ENCODE data around the gene TRIM29.
A peak's percentile ranks its signal among the peaks of the same experiment; 100 is the strongest.

TRIM29 gene

DNA sequence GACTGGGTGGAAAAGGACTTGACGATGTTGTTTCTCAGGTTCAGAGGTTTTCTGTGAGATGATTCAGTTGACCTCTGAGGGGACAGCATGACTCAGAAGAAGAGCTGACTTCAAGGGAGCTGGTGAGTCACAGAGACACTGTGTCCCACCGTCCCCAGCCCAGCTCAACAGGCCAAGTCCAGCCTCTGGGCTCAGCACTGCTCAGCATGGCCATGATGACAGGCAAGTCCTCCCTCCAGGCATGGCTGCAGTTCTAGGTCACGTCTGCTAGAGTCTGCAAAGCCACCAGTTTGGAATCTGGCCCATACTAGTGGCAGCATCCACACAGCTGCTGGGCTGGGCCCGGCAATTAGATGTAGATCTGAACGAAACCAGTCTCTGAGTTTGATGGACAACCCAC lies 12.9 kb downstream of the TRIM29 start:
- no peak for FAIRE-seq
- peak; percentile 34 for DNase-seq (ENCODE audit: insufficient read length, low spot score)

DNA sequence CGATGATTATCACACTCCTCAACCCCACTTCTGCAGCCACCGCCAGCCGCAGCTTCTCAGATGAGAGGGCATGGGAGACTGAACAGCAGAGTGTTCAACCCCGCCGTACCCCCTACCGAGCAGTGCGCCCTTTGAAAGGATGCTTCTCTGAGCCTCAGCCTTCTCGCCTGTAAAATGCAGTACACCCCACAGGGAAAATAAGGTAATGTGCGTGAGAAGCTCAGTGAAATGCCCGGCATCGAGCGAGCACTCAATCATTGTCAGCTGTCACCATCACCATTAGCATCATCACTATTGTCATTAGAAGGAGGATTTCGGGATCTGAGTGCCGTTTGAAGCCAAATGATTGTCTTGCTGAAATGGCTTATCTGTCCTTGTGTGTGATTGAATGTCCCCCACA lies 13.6 kb downstream of the TRIM29 start:
- no peak for FAIRE-seq
- DNase-seq (ENCODE audit: insufficient read length, low spot score), result no peak

DNA sequence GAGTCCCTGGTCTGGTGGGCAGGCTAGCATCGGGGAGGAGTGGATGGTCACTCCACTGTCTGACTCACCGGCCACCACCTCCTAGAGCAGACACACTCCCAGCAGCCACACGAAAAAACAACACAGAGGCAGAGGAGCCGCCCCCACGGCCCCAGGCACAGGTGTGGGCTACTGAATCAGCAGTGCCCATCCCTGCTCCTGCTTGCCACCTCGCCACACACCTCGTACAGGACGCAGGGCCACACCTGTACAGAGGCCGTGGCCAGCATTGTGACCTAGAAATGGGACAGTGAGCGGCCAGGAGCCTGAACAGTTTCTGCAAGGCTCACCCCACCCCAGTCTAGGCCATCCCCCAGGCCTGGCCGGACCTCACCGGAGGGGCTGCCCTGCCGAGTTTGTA lies 14.0 kb downstream of the TRIM29 start:
- DNase-seq (ENCODE audit: insufficient read length, low spot score) (no peak), FAIRE-seq (no peak)

DNA sequence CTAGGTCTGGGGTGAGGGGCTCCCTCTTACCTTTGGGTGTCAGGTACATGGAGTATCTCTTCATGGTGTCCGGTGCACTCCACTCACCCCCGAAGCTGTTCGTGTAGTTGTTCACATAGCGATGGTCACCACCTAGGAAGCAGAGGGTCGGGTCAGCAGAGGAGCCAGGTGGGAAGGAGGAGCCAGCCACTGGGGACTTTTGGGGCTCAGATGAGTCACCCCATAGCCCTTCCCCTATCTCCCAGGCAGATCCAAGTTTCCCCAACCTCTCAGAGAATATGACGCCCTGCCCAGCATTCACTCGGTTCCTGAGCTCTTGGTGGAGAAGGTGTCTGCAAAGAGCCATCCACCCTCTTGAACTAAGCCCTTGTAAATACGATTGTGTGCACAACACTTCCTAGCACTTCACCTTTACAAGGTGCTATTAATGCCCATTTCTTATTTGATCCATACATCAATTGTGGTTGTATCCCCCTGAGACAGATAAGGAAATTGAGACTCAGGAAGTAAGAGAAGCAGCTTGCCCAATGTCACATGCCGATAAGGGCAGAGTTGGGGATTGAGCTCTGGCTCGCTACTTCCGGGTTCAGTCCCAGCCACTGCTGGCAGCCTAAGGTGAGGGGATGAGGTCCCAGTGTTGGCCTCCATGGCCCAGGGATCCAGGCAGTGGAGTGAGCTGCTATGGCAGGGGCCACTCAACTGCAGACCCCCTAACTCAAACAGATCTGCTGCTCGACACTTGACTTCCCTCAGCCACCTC lies 14.8 kb downstream of the TRIM29 start:
- FAIRE-seq (peak; percentile 26), DNase-seq (ENCODE audit: insufficient read length, low spot score) (no peak)

DNA sequence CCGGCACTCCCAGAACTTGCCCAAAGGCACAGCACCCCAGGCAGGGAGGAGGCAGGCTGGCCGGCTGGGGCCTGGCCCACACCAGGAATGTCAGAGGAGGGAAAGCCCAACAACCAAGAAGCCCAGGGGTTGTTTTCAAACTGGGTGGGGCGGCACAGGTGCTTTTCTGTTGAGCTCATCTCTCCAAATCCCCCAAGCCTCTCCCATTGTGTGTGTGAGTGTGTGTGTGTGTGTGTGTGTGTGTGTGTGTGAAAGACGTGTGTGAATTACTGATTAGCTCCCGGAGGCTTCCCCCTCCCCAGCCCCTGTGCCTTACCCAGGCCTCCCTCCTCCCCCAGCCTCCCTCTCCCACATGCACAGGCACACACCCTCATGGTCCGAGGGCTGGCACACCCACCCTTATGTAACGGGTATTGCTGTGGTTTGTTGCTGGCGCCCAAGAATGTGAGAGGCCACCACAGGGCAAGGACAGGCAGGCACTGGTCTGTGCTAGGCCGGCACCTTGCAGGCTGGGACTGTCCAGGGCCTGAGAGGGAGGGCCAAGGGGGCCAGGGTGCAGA lies 15.9 kb downstream of the TRIM29 start:
- DNase-seq (ENCODE audit: insufficient read length, low spot score) (no peak), FAIRE-seq (no peak)

DNA sequence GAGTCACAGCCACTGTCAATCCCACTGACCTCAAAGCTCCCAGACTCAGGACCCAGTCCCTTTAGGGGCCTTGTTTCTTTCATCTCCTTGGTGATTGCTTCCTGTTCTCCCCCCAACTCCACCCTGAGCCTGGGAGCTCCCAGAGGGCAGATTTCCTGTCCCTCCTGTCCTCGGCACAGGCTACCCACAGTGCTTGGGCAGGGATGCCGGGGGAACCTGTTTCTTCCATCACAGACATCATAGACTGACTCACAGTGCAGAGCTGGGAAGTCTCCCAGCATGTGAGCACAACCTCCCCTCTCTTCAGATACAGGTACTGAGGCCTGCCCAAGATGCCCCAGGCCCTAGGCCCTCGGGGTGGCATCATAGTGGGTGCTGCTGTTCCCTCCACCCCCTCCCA lies 16.6 kb downstream of the TRIM29 start:
- FAIRE-seq (no peak), DNase-seq (ENCODE audit: insufficient read length, low spot score) (no peak)

DNA sequence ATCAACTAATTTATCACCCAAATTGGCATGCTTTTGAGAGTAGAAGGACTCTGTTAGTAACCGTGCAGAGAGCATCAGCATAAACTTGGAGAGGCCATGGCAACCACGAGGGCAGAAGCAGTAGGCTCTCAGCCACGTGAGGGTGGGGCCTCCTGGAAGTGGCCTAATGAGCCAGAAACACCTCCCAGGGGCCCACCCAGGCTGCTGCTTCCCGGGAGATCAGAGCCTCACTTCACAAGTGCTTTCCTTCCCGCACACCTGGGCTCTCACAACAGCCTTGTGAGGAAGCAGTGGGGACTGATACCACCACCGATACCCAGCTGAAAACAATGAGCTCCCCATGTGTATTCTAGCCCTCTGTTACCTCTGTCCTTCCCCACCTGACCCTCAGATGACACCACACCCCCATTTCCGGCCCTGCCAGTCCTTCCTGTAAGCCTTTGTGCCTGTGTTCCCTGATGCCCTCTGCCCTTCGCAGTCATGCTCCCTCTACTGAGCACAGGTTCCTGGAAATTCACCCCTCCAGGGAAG lies 17.0 kb downstream of the TRIM29 start:
- FAIRE-seq (no peak), DNase-seq (ENCODE audit: insufficient read length, low spot score) (no peak)

DNA sequence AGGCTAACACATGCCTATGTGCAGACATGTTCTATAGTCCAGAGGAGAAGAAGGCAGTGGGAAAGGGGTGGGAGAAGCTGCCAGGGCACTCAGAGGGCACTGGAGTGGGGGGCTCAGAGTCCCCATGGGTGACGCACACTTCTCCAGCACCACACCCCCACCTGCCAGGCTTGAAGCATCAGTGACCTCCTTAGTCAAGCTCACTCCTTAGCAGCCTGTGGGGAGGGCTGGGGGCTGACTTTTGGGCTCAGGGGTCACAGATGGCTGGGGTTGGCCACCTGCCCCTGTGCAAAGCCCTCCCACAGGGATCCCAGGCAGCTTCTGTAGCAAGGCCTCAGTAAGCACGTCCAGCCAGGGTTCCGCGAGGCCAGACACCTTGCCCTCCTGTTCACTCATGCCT lies 18.8 kb downstream of the TRIM29 start:
- DNase-seq (ENCODE audit: insufficient read length, low spot score), result no peak
- no peak for FAIRE-seq

DNA sequence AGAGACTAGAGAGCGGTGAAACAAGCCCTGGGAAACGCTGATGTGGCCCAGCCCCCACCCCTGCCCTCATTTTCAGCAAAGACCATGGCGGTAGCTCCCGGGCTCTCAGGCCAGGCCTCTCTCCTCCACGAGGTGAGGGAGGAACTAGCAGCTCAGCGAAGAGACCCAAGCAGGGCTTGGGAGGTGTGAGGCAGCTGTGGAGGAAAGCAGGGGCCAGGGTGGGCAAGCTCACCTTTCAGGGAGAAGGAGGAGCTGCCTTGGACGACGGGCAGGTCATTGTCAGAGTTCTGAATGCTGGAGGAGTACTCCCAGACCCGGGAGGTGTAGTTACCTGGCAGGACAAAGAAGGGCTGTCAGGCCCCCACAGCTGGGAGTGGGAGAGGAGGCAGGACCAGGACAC lies 19.9 kb downstream of the TRIM29 start:
- FAIRE-seq (no peak), DNase-seq (ENCODE audit: insufficient read length, low spot score) (no peak)

DNA sequence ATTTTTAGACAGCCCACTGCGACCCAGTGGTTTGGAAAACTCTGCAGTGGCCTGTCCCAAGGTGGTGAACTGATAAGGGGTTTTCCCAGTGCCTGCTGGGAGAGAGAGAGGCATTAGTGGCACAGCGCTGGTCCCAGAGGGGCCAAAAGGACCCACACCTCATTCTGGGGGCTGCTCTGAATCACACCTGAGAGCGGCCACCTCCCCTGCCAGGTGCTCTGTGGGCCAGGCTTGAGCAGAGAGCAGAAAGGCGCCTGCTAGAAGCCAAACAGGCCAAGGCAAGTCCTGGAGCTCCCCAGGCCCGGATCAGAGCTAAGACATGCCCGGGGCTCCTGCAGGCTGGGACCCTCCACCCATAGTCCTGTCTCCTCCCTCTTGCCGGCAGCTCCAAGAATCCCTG lies 20.9 kb downstream of the TRIM29 start:
- no peak for FAIRE-seq
- no peak for DNase-seq (ENCODE audit: insufficient read length, low spot score)

DNA sequence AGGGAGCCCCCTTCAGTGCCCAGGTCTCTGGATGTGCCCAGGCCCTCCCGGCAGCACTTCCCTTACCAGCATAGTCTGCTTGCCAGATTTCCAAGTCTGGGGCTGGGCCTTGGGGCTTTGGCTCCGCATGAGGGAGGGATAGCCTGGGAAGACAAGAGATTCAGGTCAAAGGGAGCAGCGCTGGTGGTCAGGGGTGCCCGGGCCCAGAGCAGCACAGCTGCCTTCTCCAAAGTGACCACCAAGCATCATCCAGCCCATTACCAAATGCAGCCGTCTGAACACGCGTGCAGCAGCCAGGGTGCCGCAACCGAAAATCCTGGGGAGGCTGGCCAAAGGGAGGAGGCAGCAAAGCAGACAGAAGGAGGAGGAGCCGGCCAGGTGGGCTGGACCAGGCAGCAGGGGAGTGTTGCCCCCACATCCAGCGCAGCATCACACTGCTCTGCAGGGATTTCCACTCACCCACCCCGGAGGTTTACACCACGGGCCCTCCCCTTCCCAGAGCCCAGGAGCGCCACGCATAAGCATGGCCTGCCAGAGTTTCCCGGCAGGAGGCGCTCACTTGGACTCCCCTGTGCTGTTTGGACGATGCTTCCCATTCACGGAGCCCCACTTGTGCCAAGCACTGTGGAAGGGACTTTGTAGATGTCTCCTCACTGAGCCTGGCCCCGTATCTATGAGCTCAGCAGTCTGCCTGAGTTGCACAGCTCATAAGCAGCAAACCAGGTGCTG lies 22.5 kb downstream of the TRIM29 start:
- FAIRE-seq (no peak), DNase-seq (ENCODE audit: insufficient read length, low spot score) (no peak)

DNA sequence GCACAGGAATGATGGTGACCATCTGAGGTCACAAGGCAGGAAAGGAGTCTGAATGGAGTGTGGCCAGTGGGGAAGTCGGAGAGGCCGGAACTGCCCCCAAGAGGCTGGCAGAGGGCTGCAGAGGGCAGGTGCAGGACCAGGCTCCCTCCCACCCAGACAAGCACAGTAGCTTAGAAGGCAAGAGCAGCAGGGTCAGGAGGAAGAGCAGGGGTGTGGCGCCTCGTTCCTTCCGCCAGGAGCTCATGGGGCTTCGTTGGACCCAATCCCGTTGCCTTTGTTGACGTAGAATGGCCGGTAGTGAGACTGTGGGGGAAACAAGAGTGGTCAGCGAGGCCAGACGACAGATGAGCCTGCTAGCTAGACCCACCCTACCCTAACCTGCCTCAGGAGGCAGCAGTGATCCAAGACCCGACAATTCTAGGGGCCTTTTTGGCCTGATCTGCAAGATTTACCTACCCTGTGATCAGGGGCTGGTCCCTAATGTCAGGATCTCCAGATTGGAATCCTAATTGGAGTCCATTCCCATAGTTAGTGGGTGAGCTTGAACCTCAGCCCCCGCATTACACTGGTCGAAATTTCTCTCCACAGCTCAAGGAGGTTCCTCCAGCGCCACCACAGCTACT lies 25.6 kb downstream of the TRIM29 start:
- FAIRE-seq, result no peak
- DNase-seq (ENCODE audit: insufficient read length, low spot score), result no peak

DNA sequence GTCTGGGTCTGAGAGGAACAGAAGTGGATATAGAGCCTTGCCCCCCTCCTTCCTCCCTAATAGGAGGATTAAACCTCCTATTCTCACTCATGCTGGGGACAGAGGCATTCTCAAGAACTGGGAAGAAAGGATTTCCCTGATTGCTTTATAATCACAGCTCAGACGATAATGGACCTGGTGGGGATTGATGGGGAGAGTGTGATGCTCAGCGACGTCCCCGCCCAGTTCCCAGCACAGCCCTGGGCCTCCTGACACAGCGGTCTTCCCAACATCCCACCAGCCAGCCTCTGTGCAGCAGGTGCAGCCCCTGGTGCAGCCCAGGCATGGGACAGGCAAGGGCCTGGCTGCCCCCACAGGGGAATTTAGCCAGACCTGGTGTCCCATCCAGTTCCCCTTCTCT lies 28.4 kb downstream of the TRIM29 start:
- no peak for FAIRE-seq
- no peak for DNase-seq (ENCODE audit: insufficient read length, low spot score)

DNA sequence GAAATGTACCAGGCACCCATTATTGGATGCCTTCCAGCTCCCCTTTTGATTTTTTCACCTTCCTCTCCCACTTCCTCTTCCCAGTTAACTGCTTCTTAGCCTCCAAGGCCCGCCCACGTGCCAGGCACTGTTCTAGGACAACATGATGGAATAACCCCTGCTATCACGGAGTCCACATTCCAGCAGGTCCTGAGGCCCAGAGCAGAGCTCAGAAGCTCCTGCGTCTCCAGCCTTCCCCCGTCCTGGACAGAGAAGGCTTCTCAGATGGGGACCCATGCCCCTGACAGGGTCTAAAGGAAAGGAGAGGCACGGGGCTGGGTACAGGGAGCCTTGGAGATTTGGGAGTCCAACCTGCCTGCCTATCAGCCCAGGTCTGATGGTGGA lies 29.1 kb downstream of the TRIM29 start:
- no peak for DNase-seq (ENCODE audit: insufficient read length, low spot score)
- no peak for FAIRE-seq

DNA sequence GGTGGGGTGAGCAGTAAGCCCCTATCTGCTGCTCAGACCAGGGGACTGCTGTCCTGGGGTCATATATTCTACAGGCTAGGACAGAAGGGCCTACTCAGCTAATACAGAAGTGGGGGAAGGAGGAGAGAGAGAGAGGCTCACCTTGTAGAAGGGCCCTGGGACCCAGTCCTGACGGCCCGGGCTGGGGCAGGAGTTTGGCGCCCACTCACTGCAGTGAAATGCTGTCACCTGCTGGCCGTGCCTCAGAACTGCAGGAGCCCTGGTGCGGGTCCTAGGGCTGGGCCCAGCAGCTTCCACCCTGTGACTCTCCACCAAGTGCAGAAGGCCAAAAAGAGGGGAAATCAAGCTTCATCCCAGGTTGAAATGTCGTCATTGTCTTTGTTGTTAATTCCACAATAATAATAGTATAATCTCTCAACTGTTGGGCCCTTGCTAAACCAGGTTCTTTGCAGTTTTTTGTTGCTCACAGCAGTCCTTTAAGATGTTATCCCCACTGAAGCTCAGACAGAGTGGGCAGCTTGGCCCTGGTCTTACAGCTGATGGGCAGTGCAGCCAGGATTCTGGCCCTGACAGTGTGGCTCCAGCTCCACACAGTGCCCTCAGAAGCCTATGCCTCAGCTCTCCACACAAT lies 29.6 kb downstream of the TRIM29 start:
- FAIRE-seq, result no peak
- peak; percentile 86 for DNase-seq (ENCODE audit: insufficient read length, low spot score)

DNA sequence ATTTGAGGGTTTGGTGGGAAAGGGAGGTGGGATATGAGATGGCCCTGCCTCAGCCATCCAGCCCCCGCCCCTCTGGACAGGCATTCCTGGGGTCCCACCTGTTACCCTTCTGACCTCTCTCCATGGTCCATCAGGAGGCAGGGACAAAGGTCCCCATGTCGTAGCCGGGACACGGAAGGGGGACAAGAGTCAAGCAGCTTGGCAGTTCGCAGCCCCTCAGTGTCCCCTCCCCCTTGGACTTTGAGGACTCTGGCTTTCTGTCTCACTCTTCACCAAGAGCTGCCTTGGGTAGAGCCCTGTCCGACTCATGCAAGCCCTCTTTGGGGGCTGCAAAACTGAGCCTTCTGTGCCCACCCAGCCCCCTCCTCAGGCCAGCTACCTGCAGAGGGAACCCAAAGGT lies 30.2 kb downstream of the TRIM29 start:
- no peak for DNase-seq (ENCODE audit: insufficient read length, low spot score)
- FAIRE-seq, result no peak

DNA sequence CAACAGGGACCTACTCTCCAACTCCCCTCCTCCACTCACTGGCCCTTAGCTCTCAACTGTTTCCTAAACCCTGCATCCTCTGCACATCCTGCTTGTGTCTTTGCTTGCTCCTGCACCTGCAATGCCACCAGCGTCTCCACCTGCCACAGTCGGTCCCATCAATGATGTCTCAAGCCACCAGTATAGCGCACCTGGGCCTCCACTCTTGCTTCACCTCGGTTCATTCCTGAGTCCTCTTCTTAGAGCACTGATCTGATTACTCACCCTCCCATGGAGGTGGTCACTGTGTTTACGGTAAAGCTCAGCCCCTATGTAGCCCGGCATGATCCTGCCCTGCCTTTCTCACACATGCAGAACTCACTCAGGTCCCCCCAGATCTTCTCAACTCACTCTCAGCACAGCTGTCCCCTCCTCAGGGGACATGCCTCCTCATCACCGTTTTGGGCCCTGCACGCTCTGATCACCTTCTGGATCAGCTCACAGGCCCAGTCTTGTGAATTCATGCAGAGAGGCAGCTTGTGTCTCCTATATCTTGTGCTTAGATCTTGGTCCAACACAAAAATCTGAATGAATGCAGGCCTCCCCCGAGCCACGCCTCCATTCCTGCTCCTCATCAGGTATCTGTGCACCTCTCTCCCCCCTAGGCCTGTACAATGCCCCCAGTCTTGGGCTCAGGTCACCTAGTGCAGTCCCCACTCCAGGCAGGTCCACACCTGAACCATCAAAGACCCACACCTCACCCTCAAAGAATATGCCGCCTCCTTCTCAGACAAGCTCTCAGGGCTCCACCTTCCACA lies 31.4 kb downstream of the TRIM29 start:
- DNase-seq (ENCODE audit: insufficient read length, low spot score), result no peak
- FAIRE-seq, result no peak

DNA sequence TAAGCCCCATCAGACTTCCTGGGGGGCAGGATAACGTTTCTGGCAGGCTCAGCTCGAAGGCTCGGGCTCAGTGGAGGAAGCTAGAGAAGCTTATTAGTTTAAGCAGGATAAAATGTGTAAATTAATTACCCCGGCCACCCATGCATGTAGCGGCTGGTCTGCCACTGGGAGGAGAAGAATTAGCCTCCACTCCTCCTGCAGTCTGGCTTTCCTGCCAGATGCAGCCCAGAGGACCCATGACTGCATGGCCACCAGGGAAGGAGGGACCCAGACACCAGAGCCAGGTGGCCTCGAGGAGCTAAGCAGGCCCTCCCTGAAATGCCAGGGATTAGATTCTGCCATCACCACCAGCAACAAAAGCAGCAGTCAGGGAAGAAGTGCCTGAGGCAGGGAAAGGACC lies 32.3 kb downstream of the TRIM29 start:
- no peak for DNase-seq (ENCODE audit: insufficient read length, low spot score)
- FAIRE-seq, result no peak

DNA sequence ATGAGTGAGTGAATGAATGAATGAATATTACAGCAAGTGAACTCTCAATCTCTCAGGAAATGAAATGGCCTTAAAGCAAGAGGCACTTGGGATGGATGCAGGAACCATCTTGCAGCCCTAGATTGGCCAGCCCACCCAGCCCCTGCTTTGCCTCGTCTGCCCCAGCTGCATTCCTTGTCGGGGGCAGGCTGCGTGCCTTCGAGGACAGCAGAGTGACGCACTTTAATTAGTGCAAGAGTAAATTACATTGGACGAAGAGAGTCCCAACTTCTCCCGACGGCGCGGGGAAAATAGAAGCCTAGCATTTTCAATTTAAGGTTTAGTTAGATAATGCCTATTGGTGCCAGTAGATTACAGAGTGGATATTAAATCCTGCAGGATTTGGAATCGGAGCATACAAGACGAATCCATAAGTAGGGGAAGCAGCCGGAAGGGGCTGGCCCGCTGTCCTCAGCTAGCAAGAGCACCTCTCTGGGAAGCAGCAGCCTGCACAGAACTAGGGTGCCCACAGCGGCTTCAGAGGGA lies 33.8 kb downstream of the TRIM29 start:
- FAIRE-seq, result no peak
- no peak for DNase-seq (ENCODE audit: insufficient read length, low spot score)

DNA sequence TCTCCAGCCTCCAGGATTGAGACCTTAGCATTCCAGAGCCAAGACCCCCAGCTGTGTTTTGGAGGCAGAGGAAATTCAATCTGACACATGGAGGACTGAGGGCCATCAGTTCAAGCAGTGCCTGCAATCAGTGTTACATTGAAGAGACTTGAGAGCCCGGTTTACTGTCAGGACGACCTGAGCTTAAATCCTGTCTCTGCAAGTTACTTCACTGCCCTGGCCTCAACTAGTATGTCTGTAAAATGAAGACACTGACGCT lies 35.1 kb downstream of the TRIM29 start:
- FAIRE-seq, result no peak
- no peak for DNase-seq (ENCODE audit: insufficient read length, low spot score)
